Measurements from ENCODE around the gene RERE. TPM values are rescaled to one million over a fixed set of nuclear protein-coding genes. Genes with fewer than 3 reads are reported as not detected.
"Not testable (repeated sequence)": the region's sequence is repeated elsewhere in the genome, so short reads cannot be mapped to it uniquely, and the experiment has no call there.

The RERE gene
- total and polyA plus RNA-seq, 2 donors (not counting 3 experiments of a cell fraction or from before 2014, with no cell fraction given): 14.1 to 113 TPM

- peaks cover 53% of the 10 kb centered on the region for H3K79me2 ChIP-seq (ENCODE audit: control insufficient read depth, insufficient read depth, low read length)
These were observed 435.8 kb downstream of the RERE start for GRCh38 chr1:8381618-8382017.

GRCh38 chr1:8380310-8380709 lies 437.1 kb downstream of the RERE start:
- H2AFZ ChIP-seq (ENCODE audit: low read depth, low read length); H3K9me3 ChIP-seq (replicated peaks; ENCODE audit: control insufficient read depth, insufficient read depth, low read length); dilution Hi-C loops (cut with MboI; ENCODE audit: extremely low pct_ligation_motif_present, low sequenced_read_pairs); POLR2A ChIA-PET; H3K9me1 ChIP-seq (replicated peaks; ENCODE audit: control insufficient read depth, extremely low read depth, insufficient read depth, low read length); FAIRE-seq; DNase-seq (ENCODE audit: low read depth, low spot score); intact Hi-C loops (cut with micrococcal nuclease); H3K4me2 ChIP-seq (ENCODE audit: insufficient read depth, low read length); H3K27ac ChIP-seq (ENCODE audit: insufficient read depth, low read depth, low read length); H4K20me1 ChIP-seq (replicated peaks; ENCODE audit: control insufficient read depth, extremely low read depth, insufficient read depth, low read length); H3K36me3 ChIP-seq (ENCODE audit: control insufficient read depth in 2 of 2, extremely low read depth in 1 of 2, insufficient read depth in 2 of 2, low read length in 2 of 2); H3K27me3 ChIP-seq (ENCODE audit: control insufficient read depth in 2 of 2, insufficient read depth in 2 of 2, low read length in 2 of 2); BruUV-seq (replicated peaks); H3K9ac ChIP-seq (replicated peaks; ENCODE audit: extremely low read depth, insufficient read depth, low read length); H3K4me3 ChIP-seq (replicated peaks in 1 of 3; ENCODE audit: insufficient read depth in 1 of 3, low read depth in 1 of 3, low read length in 3 of 3): not testable (repeated sequence)
- H3K4me1 ChIP-seq (ENCODE audit: control insufficient read depth, extremely low read depth, insufficient read depth, low read length): peaks cover 17% of the 10 kb centered on the region
- CTCF ChIA-PET: interaction anchor here (1.3 to 1.4 kb wide), 2 partner anchors 32 to 346 kb away, joined by 3 to 4 read pairs; no protein-coding TSS in a partner anchor
- peaks cover 49% of the 10 kb centered on the region for H3K79me2 ChIP-seq (ENCODE audit: control insufficient read depth, insufficient read depth, low read length)

More at GRCh38 chr1:8381618-8382017, 435.8 kb downstream of the RERE start:
- Histone ChIP-seq H3K4me1 (ENCODE audit: control insufficient read depth, extremely low read depth, insufficient read depth, low read length) (peaks cover 17% of the 10 kb centered on the region), H3K4me2 (ENCODE audit: insufficient read depth, low read length) (no peak overlapping the region), H3K9me3 (replicated peaks; ENCODE audit: control insufficient read depth, insufficient read depth, low read length) (no peaks in the 10 kb centered on the region), H2AFZ (ENCODE audit: low read depth, low read length) (no peak overlapping the region), H3K4me3 (replicated peaks in 1 of 3; ENCODE audit: insufficient read depth in 1 of 3, low read depth in 1 of 3, low read length in 3 of 3) (no peak overlapping the region), H3K9ac (replicated peaks; ENCODE audit: extremely low read depth, insufficient read depth, low read length) (no peak overlapping the region), H3K9me1 (replicated peaks; ENCODE audit: control insufficient read depth, extremely low read depth, insufficient read depth, low read length) (no peaks in the 10 kb centered on the region), H3K27ac (ENCODE audit: insufficient read depth, low read depth, low read length) (no peak overlapping the region), H4K20me1 (replicated peaks; ENCODE audit: control insufficient read depth, extremely low read depth, insufficient read depth, low read length) (no peaks in the 10 kb centered on the region), H3K27me3 (ENCODE audit: control insufficient read depth in 2 of 2, insufficient read depth in 2 of 2, low read length in 2 of 2) (no peaks in the 10 kb centered on the region), H3K36me3 (ENCODE audit: control insufficient read depth in 2 of 2, extremely low read depth in 1 of 2, insufficient read depth in 2 of 2, low read length in 2 of 2) (peaks cover 0 to 8% of the 10 kb centered on the region in 2 experiments)
- intact Hi-C loops (cut with micrococcal nuclease) (no loop called here), dilution Hi-C loops (cut with MboI; ENCODE audit: extremely low pct_ligation_motif_present, low sequenced_read_pairs) (no loop called here)
- no peak for FAIRE-seq
- no peak for TF ChIP-seq CTCF (IDR thresholded peaks at IDR 0.05; ENCODE audit: extremely low read depth in 1 of 2, insufficient read depth in 1 of 2, low read depth in 1 of 2, low read length in 2 of 2)
- TF ChIP-seq JUN (IDR thresholded peaks at IDR 0.05; ENCODE audit: borderline replicate concordance, insufficient read depth, insufficient read length, low read depth): no peak
- TF ChIP-seq POLR2A (IDR thresholded peaks at IDR 0.05; ENCODE audit: low read depth, low read length): no peak
- no peak for TF ChIP-seq POLR2AphosphoS5 (IDR thresholded peaks at IDR 0.05; ENCODE audit: insufficient read depth, low read depth, low read length)
- TF ChIP-seq EZH2 (IDR thresholded peaks at IDR 0.05; ENCODE audit: borderline replicate concordance, low read depth, low read length, severe bottlenecking): no peak
- no peak for TF ChIP-seq MAX (IDR thresholded peaks at IDR 0.05; ENCODE audit: insufficient read depth, insufficient read length)
- TF ChIP-seq GATA2 (IDR thresholded peaks at IDR 0.05; ENCODE audit: insufficient read depth, insufficient read length, low read depth, low read length): no peak
- ChIA-PET CTCF (interaction anchor here (1.1 kb wide), 1 partner anchor 15 kb away, joined by 3 read pairs; no protein-coding TSS in a partner anchor), POLR2A (no interaction called here)
- BruUV-seq (replicated peaks): no TSS peak
- DNase-seq (ENCODE audit: low read depth, low spot score): no peak
